Mucosa of stomach (tissue), 1 donor: ENCODE results near the gene GAS6.
"Not testable (repeated sequence)": the region's sequence is repeated elsewhere in the genome, so short reads cannot be mapped to it uniquely, and the experiment has no call there.

Source experiments
- H3K27me3 ChIP-seq: one replicate; pipeline ENCODE4 v1.7.0; 2013; ENCODE audit warnings: mild to moderate bottlenecking, low read length; ENCODE audit not compliant: control insufficient read depth, insufficient read depth
- H3K36me3 ChIP-seq: one replicate; pipeline ENCODE4 v1.7.0; 2013; ENCODE audit warnings: low read length; ENCODE audit not compliant: control insufficient read depth, insufficient read depth
- H3K4me1 ChIP-seq: one replicate; pipeline ENCODE4 v1.7.0; 2013; ENCODE audit warnings: mild to moderate bottlenecking, low read length; ENCODE audit not compliant: control insufficient read depth, insufficient read depth
- H3K4me3 ChIP-seq: one replicate; pipeline ENCODE4 v1.7.0; 2013; ENCODE audit warnings: low read length
- H3K9ac ChIP-seq: one replicate; pipeline ENCODE4 v1.7.0; 2013; ENCODE audit warnings: mild to moderate bottlenecking, low read length, moderate library complexity
- H3K9me3 ChIP-seq: one replicate; pipeline ENCODE4 v1.7.0; 2013; ENCODE audit warnings: mild to moderate bottlenecking, low read length, moderate library complexity; ENCODE audit not compliant: control insufficient read depth
- donor health status: Pancreatic carcinoma.

GAS6 gene

DNA sequence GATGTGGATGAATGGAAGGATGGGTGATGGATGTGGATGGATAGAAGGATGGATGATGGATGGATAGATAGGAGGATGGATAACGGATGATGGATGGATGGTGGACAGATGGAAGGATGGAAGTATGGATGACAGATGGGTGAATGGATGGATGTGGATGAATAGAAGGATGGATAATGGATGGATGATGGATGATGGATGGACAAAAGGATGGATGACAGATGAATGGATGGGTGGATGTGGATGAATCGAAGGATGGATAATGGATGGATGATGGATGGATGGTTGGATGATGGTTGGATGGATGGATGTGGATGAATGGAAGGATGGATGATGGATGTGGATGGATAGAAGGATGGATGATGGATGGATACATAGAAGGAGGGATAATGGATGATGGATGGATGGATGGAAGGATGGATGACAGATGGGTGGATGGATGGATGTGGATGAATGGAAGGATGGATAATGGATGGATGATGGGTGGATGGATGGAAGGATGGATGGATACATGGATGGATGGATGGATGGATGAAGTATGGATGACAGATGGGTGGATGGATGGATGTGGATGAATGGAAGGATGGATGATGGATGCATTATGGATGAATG, 65.6 kb downstream of the GAS6 start:
- Histone ChIP-seq H3K9ac (no peak overlapping the region), H3K4me3 (no peak overlapping the region), H3K9me3 (no peaks in the 10 kb centered on the region), H3K27me3 (no peaks in the 10 kb centered on the region), H3K36me3 (no peaks in the 10 kb centered on the region), H3K4me1 (no peaks in the 10 kb centered on the region)

GRCh38 chr13:113796964-113797676, 66.8 kb downstream of the GAS6 start:
- H3K9ac ChIP-seq, result no peak overlapping the region
- H3K4me1 ChIP-seq, result no peaks in the 10 kb centered on the region
- no peaks in the 10 kb centered on the region for H3K36me3 ChIP-seq
- H3K4me3 ChIP-seq, result no peak overlapping the region
- peaks cover 4% of the 10 kb centered on the region for H3K27me3 ChIP-seq
- no peaks in the 10 kb centered on the region for H3K9me3 ChIP-seq

- no peaks in the 10 kb centered on the region for H3K36me3 ChIP-seq
- H3K9me3 ChIP-seq, result no peaks in the 10 kb centered on the region
- H3K27me3 ChIP-seq, result peaks cover 4% of the 10 kb centered on the region
- H3K4me1 ChIP-seq, result no peaks in the 10 kb centered on the region
- no peak overlapping the region for H3K4me3 ChIP-seq
- no peak overlapping the region for H3K9ac ChIP-seq
These were observed 67.5 kb downstream of the GAS6 start for GRCh38 chr13:113796211-113796963.

DNA sequence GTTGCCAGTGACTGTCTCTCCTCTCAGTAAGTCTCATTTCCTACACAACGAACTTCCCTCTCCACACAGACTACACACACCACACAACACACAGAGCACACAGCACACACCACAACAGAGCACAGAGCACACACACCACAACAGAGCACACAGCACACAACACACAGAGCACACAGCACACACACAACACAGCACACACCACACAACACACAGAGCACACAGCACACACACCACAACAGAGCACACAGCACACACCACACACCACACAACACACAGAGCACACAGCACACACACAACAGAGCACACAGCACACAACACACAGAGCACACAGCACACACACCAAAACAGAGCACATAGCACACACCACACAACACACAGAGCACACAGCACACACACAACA, 68.5 kb downstream of the GAS6 start:
- H3K9ac ChIP-seq, H3K36me3 ChIP-seq, H3K9me3 ChIP-seq, H3K4me3 ChIP-seq, H3K27me3 ChIP-seq, H3K4me1 ChIP-seq: not testable (repeated sequence)

DNA sequence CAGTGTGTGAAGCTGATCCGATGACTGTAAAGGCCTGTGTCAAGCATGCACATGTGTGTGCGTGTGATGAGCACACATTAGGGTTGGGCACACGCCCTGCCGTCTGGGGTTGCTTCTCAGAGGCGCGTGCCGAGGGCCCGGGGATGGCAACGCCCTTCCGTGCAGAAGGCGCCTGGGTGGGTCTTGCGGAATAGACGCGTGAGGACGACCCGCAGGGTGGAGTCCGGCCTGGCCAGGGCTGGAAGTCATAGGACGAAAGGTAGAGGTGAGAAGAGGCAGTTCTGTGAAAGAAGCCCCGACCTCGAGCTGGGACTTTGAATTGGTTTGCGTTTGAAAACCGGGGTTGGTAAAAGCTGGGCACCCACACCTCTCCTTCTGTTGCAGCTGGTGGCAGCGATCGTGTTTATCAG, 69.1 kb downstream of the GAS6 start:
- H3K9ac ChIP-seq, result no peak overlapping the region
- H3K4me3 ChIP-seq, result no peak overlapping the region
- no peaks in the 10 kb centered on the region for H3K36me3 ChIP-seq
- H3K9me3 ChIP-seq, result no peaks in the 10 kb centered on the region
- peaks cover 4% of the 10 kb centered on the region for H3K27me3 ChIP-seq
- no peaks in the 10 kb centered on the region for H3K4me1 ChIP-seq

DNA sequence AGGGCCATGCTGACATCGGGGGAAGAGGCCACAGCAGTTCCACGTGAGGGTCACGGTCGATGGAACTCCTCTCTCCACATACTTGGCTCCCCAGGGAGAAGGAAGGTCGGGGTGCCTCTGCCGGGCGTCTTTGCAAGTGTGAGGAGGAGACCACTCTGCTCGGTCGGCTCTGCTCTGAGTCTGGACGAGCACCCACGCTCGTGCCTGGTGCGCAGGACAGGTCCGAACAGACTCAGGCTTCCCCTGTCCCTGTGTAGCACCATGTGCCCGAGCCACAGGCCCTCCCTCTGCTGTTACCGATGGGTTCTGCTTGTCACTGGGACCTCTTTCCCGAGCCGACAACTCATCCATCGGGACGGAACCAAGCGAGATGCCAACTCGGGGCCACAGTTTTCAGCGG, 69.8 kb downstream of the GAS6 start:
- Histone ChIP-seq H3K4me1 (no peaks in the 10 kb centered on the region), H3K36me3 (no peaks in the 10 kb centered on the region), H3K9ac (no peak overlapping the region), H3K27me3 (peaks cover 4% of the 10 kb centered on the region), H3K9me3 (no peaks in the 10 kb centered on the region), H3K4me3 (no peak overlapping the region)

DNA sequence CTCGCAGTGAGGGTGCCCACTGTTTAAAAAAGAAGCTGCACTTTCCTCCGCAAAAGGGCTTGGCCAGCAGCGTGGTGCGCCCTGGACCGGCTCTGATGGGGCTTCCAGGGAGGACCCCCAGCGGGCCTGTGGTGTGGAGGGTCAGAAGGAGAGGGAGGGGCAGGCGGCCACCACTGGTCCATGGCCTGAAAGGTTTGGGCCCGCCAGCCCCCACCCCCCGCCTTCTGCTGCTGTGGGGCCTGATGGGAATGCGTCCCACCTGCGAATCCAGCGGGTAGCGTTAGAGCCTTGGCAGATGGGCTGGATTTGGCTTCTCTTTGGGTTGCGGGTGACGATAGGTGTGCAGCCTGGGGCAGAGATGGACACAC, 70.2 kb downstream of the GAS6 start:
- no peaks in the 10 kb centered on the region for H3K9me3 ChIP-seq
- H3K36me3 ChIP-seq, result no peaks in the 10 kb centered on the region
- H3K9ac ChIP-seq, result no peak overlapping the region
- H3K27me3 ChIP-seq, result peaks cover 4% of the 10 kb centered on the region
- no peaks in the 10 kb centered on the region for H3K4me1 ChIP-seq
- H3K4me3 ChIP-seq, result no peak overlapping the region

DNA sequence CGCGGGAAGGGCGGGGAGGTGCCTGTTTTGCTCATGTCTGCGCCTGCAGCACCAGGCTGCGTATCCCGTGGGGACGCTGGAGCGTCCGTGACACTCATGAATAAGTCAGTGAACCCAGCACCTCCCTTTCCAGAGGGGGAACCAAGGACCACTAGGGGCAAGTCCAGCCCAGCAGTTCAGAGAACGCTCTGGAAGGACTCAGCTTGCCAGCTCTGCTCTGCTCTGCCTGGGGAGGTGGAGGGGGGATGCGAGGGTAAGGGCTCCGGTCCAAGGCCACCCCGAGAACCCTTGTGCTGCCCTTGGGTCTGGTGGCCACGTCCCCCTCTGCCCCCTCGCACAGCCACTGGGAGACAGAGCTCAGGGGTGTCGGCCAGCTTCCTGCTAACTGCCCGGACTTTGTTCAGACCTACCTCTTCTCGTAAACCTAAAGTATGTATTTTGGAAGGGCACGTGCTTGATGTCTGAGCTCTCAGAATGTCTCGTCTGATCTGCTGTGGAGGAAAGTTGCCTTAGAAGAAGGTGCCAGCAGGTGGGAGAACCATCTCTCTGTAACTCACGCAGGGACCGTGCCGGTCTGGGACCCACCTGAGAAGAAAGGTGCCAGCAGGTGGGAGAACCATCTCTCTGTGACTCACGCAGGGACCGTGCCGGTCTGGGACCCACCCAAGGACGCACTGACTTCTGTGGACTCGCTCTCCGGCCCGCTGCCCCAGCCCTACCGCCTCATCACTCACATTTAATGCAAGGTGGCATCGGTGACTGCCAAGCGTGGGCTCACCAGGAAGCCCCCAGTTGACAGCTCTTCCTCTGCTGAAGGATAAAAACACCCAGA, 70.8 kb downstream of the GAS6 start:
- H3K4me3 ChIP-seq, result no peak overlapping the region
- no peaks in the 10 kb centered on the region for H3K9me3 ChIP-seq
- no peaks in the 10 kb centered on the region for H3K36me3 ChIP-seq
- H3K27me3 ChIP-seq, result peaks cover 4% of the 10 kb centered on the region
- H3K4me1 ChIP-seq, result no peaks in the 10 kb centered on the region
- no peak overlapping the region for H3K9ac ChIP-seq

DNA sequence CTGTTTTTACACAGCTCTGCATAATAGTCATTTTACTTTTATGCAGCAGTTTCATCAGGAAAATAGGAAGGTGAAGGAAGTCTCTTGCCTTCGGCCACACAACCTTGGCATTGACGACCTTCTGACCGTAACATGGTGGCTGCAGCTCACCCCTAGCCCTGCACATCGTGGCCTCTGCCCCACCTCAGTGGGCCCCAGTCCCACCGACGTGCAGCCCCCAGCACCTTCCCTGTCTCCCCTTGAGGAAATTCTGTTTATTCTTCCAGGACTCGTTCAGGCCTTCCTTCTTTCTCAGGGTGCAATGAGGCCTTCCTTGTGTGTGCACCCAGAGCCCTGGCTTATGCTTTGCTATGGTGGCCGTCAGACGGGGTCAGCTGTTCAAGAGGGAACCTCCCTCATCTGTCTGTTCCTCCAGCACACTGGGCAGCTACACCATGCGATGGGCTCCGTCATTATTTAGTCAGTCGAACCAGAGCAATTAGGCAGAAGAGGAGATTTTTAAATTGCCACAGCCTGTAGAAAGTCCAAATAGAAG, 71.6 kb downstream of the GAS6 start:
- Histone ChIP-seq H3K9ac (no peak overlapping the region), H3K36me3 (no peaks in the 10 kb centered on the region), H3K9me3 (no peaks in the 10 kb centered on the region), H3K4me1 (no peaks in the 10 kb centered on the region), H3K4me3 (no peak overlapping the region), H3K27me3 (peaks cover 4% of the 10 kb centered on the region)

GRCh38 chr13:113791761-113792160, 72.1 kb downstream of the GAS6 start:
- no peak overlapping the region for H3K9ac ChIP-seq
- no peak overlapping the region for H3K4me3 ChIP-seq
- H3K9me3 ChIP-seq, result no peaks in the 10 kb centered on the region
- no peaks in the 10 kb centered on the region for H3K4me1 ChIP-seq
- no peaks in the 10 kb centered on the region for H3K36me3 ChIP-seq
- H3K27me3 ChIP-seq, result peaks cover 4% of the 10 kb centered on the region

DNA sequence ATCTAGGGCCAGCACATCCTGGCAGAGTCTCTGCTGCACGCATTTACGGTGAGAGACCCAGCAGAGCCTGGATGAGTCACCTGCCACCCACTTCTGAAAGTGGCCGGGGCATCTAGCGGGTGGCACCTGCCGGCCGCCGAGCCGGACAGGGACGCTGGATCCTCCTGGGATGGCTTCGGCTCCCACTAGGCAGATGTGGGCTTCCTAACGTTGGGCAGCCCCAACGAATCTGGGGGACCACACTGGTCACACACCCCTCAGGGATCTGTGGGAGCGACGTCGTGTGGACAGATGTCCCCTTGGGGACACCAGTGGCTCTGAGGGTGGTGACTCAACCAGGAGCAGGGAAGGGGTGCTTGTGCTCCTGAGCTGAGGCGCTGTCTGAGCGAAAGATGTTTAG, 72.7 kb downstream of the GAS6 start:
- Histone ChIP-seq H3K9ac (no peak overlapping the region), H3K9me3 (no peaks in the 10 kb centered on the region), H3K4me1 (no peaks in the 10 kb centered on the region), H3K4me3 (no peak overlapping the region), H3K27me3 (peaks cover 4% of the 10 kb centered on the region), H3K36me3 (no peaks in the 10 kb centered on the region)
